HG02840 (cell line): ENCODE results near the gene PLXNA1.

ENCODE experiments used
- ATAC-seq: cut with Tn5 transposase; IDR thresholded peaks from one replicate; pipeline ENCODE4 v1.9.1; 2021; ENCODE audit warnings: mild to moderate bottlenecking, moderate library complexity, moderate number of reproducible peaks; ENCODE audit not compliant: unreplicated experiment, low FRiP score

Gene PLXNA1

GRCh38 chr3:127032296-127032990 lies 49.5 kb downstream of the PLXNA1 start:
- ATAC-seq, result no peak
